Activated B cell treated with CpG ODN at 0.5 μM for 24 hours (primary cell): ENCODE measurements around the gene DTNA. TPM values are rescaled to one million over a fixed set of nuclear protein-coding genes. Genes with fewer than 3 reads are reported as not detected.

ENCODE experiments used
- ATAC-seq: fragments of 200-7000 bp; cut with Tn5 transposase; one replicate; pipeline ENCODE4 v1.10.0; 2021; ENCODE audit warnings: low read depth, mild to moderate bottlenecking, moderate library complexity
- CTCF ChIA-PET: fragments of 350-600 bp; sonication (Branson Sonifier 250); formaldehyde crosslinking; loops from one replicate; lab custom pipeline; 2021; ENCODE audit warnings: antibody characterized with exemption; lab: Charles Lee
- POLR2A ChIA-PET: fragments of 350-600 bp; sonication (Branson Sonifier 250); formaldehyde crosslinking; loops from one replicate; lab custom pipeline; 2021; ENCODE audit warnings: antibody characterized with exemption; lab: Charles Lee
- DNase-seq: peaks from one replicate; pipeline ENCODE4 v3.0.0; 2022
- H3K27ac Mint-ChIP-seq: one replicate; pipeline ENCODE4 v1.8.0; 2020; ENCODE audit warnings: mixed read lengths
- H3K27me3 Mint-ChIP-seq: one replicate; pipeline ENCODE4 v1.8.0; 2021; ENCODE audit warnings: mixed read lengths
- H3K36me3 Mint-ChIP-seq: one replicate; pipeline ENCODE4 v1.8.0; 2021; ENCODE audit warnings: low read depth, mixed read lengths
- H3K4me1 Mint-ChIP-seq: one replicate; pipeline ENCODE4 v1.8.0; 2021; ENCODE audit warnings: mixed read lengths
- H3K4me3 Mint-ChIP-seq: one replicate; pipeline ENCODE4 v1.8.0; 2020; ENCODE audit warnings: mild to moderate bottlenecking, mixed read lengths
- H3K9me3 Mint-ChIP-seq: one replicate; pipeline ENCODE4 v1.8.0; 2020; ENCODE audit warnings: mixed read lengths
- intact Hi-C: fragments of 100-400 bp; cut with micrococcal nuclease; formaldehyde crosslinking; loops from one replicate; pipeline ENCODE4 v1.15.1; 2024
- total RNA-seq: library from RNA; stranded (reverse); gene quantifications from 2 replicates; pipeline ENCODE4 v1.2.3, GENCODE V29; 2022
- TF ChIP-seq, protein P1 (sequence below): fragments of 200-600 bp; IDR thresholded peaks from one replicate; pipeline ENCODE4 v1.8.0; 2022; ENCODE audit warnings: antibody characterized with exemption, mild to moderate bottlenecking

DTNA gene
- total RNA-seq, 1 donor from 2014 or later = not detected

DNA sequence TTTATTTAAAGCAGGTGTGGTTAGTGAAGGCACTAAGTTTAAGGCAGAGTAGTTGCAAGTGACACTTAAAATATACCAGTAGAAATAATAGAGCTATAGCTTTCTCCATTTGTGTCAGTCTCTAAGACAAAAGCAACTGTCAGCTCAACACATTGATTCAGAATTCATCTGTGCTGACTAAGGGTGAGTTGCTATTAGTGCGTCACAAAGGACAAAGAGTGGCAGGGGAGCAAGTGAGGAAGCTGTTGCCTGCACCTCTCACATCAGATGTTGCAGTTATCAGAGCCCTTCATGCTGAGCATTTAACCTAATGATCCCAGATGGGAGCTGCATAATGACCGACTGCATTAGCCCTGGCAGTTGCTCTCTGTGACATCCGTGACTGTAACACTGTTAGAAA is 138.6 kb downstream of the DTNA start:
- ChIA-PET CTCF (no interaction called here), POLR2A (no interaction called here)
- no peak overlapping the region for H3K4me3 Mint-ChIP-seq
- TF ChIP-seq, protein P1, sequence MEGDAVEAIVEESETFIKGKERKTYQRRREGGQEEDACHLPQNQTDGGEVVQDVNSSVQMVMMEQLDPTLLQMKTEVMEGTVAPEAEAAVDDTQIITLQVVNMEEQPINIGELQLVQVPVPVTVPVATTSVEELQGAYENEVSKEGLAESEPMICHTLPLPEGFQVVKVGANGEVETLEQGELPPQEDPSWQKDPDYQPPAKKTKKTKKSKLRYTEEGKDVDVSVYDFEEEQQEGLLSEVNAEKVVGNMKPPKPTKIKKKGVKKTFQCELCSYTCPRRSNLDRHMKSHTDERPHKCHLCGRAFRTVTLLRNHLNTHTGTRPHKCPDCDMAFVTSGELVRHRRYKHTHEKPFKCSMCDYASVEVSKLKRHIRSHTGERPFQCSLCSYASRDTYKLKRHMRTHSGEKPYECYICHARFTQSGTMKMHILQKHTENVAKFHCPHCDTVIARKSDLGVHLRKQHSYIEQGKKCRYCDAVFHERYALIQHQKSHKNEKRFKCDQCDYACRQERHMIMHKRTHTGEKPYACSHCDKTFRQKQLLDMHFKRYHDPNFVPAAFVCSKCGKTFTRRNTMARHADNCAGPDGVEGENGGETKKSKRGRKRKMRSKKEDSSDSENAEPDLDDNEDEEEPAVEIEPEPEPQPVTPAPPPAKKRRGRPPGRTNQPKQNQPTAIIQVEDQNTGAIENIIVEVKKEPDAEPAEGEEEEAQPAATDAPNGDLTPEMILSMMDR = no peak
- intact Hi-C loops = no loop called here
- H3K36me3 Mint-ChIP-seq = no peaks in the 10 kb centered on the region
- no peaks in the 10 kb centered on the region for H3K9me3 Mint-ChIP-seq
- no peak for DNase-seq
- no peaks in the 10 kb centered on the region for H3K4me1 Mint-ChIP-seq
- H3K27me3 Mint-ChIP-seq = peaks cover 6% of the 10 kb centered on the region
- H3K27ac Mint-ChIP-seq = no peak overlapping the region
- no peak for ATAC-seq

GRCh38 chr18:34857320-34857719 is 147.2 kb downstream of the DTNA start:
- H3K27ac Mint-ChIP-seq = no peak overlapping the region
- no peak for ATAC-seq
- CTCF ChIA-PET = no interaction called here
- intact Hi-C loops = no loop called here
- H3K9me3 Mint-ChIP-seq = no peaks in the 10 kb centered on the region
- POLR2A ChIA-PET = no interaction called here
- DNase-seq = no peak
- H3K4me1 Mint-ChIP-seq = peaks cover 7% of the 10 kb centered on the region
- H3K27me3 Mint-ChIP-seq = peaks cover 5% of the 10 kb centered on the region
- H3K4me3 Mint-ChIP-seq = no peak overlapping the region
- TF ChIP-seq, protein P1 = no peak
- no peaks in the 10 kb centered on the region for H3K36me3 Mint-ChIP-seq

- ATAC-seq = no peak
- no peaks in the 10 kb centered on the region for H3K36me3 Mint-ChIP-seq
- no peak overlapping the region for H3K4me3 Mint-ChIP-seq
- POLR2A ChIA-PET = interaction anchor here (1.0 kb wide), 1 partner anchor 8 kb away, joined by 3 read pairs; no protein-coding TSS in a partner anchor
- no peak overlapping the region for H3K27ac Mint-ChIP-seq
- peaks cover 7% of the 10 kb centered on the region for H3K4me1 Mint-ChIP-seq
- intact Hi-C loops = no loop called here
- no peak for DNase-seq
- H3K9me3 Mint-ChIP-seq = no peaks in the 10 kb centered on the region
- CTCF ChIA-PET = no interaction called here
- TF ChIP-seq, protein P1 = no peak
- peaks cover 6% of the 10 kb centered on the region for H3K27me3 Mint-ChIP-seq
Measured at GRCh38 chr18:34858188-34858587, 148.1 kb downstream of the DTNA start.

DNA sequence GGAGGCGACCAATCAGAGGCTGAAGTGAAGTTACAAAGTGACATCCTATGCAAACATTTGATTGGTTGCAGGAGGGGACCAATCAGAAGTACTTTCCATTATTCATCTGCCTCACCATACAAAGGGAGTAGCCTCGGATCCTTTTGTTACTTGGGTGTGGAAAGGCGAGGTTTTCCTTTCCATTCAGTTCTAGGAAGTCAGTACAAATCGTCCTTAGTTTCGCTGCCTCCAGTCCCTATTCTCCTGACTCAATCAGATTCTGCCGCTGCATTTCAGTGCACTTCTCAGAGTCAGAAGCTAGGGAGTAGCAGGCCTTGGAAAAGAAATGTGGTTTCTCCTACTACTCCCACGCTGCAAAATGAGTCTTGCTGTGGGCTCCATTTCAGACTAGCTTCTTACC is 149.4 kb downstream of the DTNA start:
- Mint-ChIP-seq H3K4me1 (peaks cover 7% of the 10 kb centered on the region), H3K9me3 (no peaks in the 10 kb centered on the region), H3K4me3 (no peak overlapping the region), H3K27ac (no peak overlapping the region), H3K27me3 (peaks cover 6% of the 10 kb centered on the region), H3K36me3 (no peaks in the 10 kb centered on the region)
- intact Hi-C loops = no loop called here
- no peak for ATAC-seq
- ChIA-PET POLR2A (no interaction called here), CTCF (no interaction called here)
- no peak for DNase-seq
- TF ChIP-seq, protein P1 = no peak

DNA sequence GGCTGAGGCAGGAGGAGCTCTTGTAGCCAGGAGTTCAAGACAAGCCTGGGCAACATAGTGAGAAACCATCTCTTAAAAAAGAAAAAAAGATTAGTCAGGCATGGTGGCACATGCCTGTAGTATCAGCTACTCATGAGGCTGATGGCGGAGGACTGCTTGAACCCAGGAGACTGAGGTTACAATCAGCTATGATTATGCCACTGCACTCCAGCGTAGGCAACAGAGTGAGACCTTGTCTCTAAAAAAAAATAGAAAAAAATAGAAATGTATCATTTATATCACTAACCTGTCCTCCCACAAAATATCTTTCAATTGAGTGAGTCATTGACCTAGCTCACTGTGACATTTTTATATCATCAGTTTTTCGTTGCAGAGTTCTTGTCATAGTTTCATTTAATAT is 152.5 kb downstream of the DTNA start:
- TF ChIP-seq, protein P1 = no peak
- Mint-ChIP-seq H3K27ac (no peak overlapping the region), H3K36me3 (no peaks in the 10 kb centered on the region), H3K9me3 (no peaks in the 10 kb centered on the region), H3K27me3 (peaks cover 3% of the 10 kb centered on the region), H3K4me1 (peaks cover 7% of the 10 kb centered on the region), H3K4me3 (no peak overlapping the region)
- CTCF ChIA-PET = no interaction called here
- POLR2A ChIA-PET = no interaction called here
- no peak for DNase-seq
- ATAC-seq = no peak
- intact Hi-C loops = loop anchor here (10.0 kb wide), 1 partner anchor 492 kb away; no protein-coding TSS in a partner anchor
